Panc1 (cell line): ENCODE data around the gene GRID2. TPM values are rescaled to one million over a fixed set of nuclear protein-coding genes. Genes with fewer than 3 reads are reported as not detected.

Experiments
- ATAC-seq: fragments of 200-7000 bp; cut with Tn5 transposase; 2 replicates; pipeline ENCODE4 v1.9.1; 2020; ENCODE audit warnings: mild to moderate bottlenecking, moderate library complexity
- BruUV-seq: library from RNA; stranded (reverse); fragments of 400-500 nt; replicated peaks from 2 replicates; lab custom pipeline; 2021; lab: Mats Ljungman, UMichigan
- CTCF ChIA-PET: fragments of 300-600 bp; sonication (Branson Sonifier 250); formaldehyde crosslinking; loops from one replicate; lab custom pipeline; 2022; ENCODE audit warnings: antibody characterized with exemption; lab: Charles Lee
- POLR2A ChIA-PET: fragments of 300-600 bp; sonication (Branson Sonifier 250); formaldehyde crosslinking; loops from one replicate; lab custom pipeline; 2022; ENCODE audit warnings: antibody characterized with exemption; lab: Charles Lee
- DNase-seq: peaks from one replicate; pipeline ENCODE4 v3.0.0-alpha.2; 2010; ENCODE audit warnings: low read depth, low spot score
- H3K27ac ChIP-seq: 2 replicates; pipeline ENCODE4 v1.5.1; 2011; ENCODE audit warnings: mild to moderate bottlenecking, low read length, inconsistent platforms
- H3K27me3 ChIP-seq: fragments of 200-500 bp; sonication (Bioruptor generic); 2 replicates; pipeline ENCODE4 v1.6.0; 2014; ENCODE audit warnings: low read length, inconsistent platforms; ENCODE audit not compliant: control insufficient read depth, insufficient read depth
- H3K36me3 ChIP-seq: fragments of 200-500 bp; sonication (Bioruptor generic); 2 replicates; pipeline ENCODE4 v1.5.1; 2014; ENCODE audit warnings: inconsistent platforms, mild to moderate bottlenecking, low read length, moderate library complexity; ENCODE audit not compliant: control insufficient read depth, insufficient read depth
- H3K4me1 ChIP-seq: 2 replicates; pipeline ENCODE4 v1.5.1; 2011; ENCODE audit warnings: inconsistent platforms, mild to moderate bottlenecking, low read length, moderate library complexity; ENCODE audit not compliant: control insufficient read depth, insufficient read depth
- H3K4me3 ChIP-seq, 2 experiments: 2 replicates each; pipeline ENCODE4 v1.5.1; 2011 to 2012; ENCODE audit warnings: low read depth in 2 of 2, low read length in 2 of 2, mild to moderate bottlenecking in 2 of 2, inconsistent platforms in 1 of 2, moderate library complexity in 1 of 2
- H3K9me3 ChIP-seq: fragments of 200-500 bp; sonication (Bioruptor generic); 2 replicates; pipeline ENCODE4 v1.5.1; 2014; ENCODE audit warnings: low read depth, mild to moderate bottlenecking, inconsistent platforms, low read length, moderate library complexity; ENCODE audit not compliant: control insufficient read depth, insufficient read depth
- POLR2AphosphoS5 ChIP-seq: IDR thresholded peaks from 2 replicates; pipeline ENCODE4 v1.6.1; 2012; ENCODE audit warnings: mild to moderate bottlenecking, low read depth, low read length, moderate library complexity
- REST ChIP-seq, 2 experiments: IDR thresholded peaks; 2 replicates each; pipeline ENCODE4 v1.6.1; 2011 to 2012; ENCODE audit warnings: low read depth in 2 of 2, control low read depth in 1 of 2, low read length in 1 of 2, mild to moderate bottlenecking in 1 of 2, moderate library complexity in 1 of 2; ENCODE audit not compliant: insufficient read depth in 1 of 2
- SIN3A ChIP-seq: IDR thresholded peaks from 2 replicates; pipeline ENCODE4 v1.6.1; 2012; ENCODE audit warnings: low read depth, mild to moderate bottlenecking, low read length, moderate library complexity, borderline replicate concordance; ENCODE audit not compliant: insufficient read depth
- TCF7L2 ChIP-seq: IDR thresholded peaks from 2 replicates; pipeline ENCODE4 v1.6.1; 2011; ENCODE audit warnings: mild to moderate bottlenecking, low read depth, low read length, inconsistent platforms
- in situ Hi-C: cut with HindIII; loops from 2 replicates; pipeline ENCODE4 v1.10.0; 2016; ENCODE audit warnings: low sequenced_read_pairs, low pct_unique_long_range_greater_than_20kb
- intact Hi-C: fragments of 100-400 bp; cut with micrococcal nuclease; formaldehyde crosslinking; loops from one replicate; pipeline ENCODE4 v1.10.0; 2022; ENCODE audit not compliant: unreplicated experiment
- total RNA-seq: library from RNA; stranded (reverse); gene quantifications from one replicate; pipeline ENCODE4 v1.2.1, GENCODE V29; 2021; ENCODE audit not compliant: unreplicated experiment
- TF ChIP-seq, protein P1 (sequence below): fragments of 450-650 bp; IDR thresholded peaks from 2 replicates; pipeline ENCODE4 v1.5.1; 2017; ENCODE audit warnings: mild to moderate bottlenecking

GRID2 gene
- total RNA-seq, 1 experiment from 2014 or later, result 0.08 TPM

DNA sequence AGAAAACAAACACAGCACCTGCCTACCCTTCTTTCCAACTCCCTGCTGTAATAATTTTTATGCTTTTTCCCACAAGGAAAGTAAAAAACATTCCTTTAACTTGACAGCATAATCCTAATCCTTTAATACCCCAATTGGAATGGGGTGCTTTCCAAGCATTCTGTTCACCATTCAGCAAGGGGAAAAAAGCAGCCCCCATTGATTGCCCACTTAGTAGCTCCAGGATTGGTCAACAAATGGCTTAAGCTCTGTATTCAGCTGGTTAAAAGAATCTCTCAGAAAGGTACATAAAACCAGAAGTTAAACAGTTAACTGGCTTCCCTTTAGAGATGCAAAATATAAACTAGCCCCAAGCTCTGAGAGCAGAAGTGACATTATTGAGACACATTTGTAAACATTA, 1330.0 kb downstream of the GRID2 start:
- BruUV-seq, result no TSS peak
- in situ Hi-C loops, result no loop called here
- TF ChIP-seq SIN3A (no peak), TCF7L2 (no peak), POLR2AphosphoS5 (no peak), REST (IDR thresholded peaks at IDR 0.05; ENCODE audit: insufficient read depth in 1 of 2, low read depth in 2 of 2, low read length in 1 of 2) (no peak)
- TF ChIP-seq, protein P1, sequence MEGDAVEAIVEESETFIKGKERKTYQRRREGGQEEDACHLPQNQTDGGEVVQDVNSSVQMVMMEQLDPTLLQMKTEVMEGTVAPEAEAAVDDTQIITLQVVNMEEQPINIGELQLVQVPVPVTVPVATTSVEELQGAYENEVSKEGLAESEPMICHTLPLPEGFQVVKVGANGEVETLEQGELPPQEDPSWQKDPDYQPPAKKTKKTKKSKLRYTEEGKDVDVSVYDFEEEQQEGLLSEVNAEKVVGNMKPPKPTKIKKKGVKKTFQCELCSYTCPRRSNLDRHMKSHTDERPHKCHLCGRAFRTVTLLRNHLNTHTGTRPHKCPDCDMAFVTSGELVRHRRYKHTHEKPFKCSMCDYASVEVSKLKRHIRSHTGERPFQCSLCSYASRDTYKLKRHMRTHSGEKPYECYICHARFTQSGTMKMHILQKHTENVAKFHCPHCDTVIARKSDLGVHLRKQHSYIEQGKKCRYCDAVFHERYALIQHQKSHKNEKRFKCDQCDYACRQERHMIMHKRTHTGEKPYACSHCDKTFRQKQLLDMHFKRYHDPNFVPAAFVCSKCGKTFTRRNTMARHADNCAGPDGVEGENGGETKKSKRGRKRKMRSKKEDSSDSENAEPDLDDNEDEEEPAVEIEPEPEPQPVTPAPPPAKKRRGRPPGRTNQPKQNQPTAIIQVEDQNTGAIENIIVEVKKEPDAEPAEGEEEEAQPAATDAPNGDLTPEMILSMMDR, result no peak
- CTCF ChIA-PET, result no interaction called here
- DNase-seq (no peak), ATAC-seq (no peak)
- Histone ChIP-seq H3K9me3 (no peaks in the 10 kb centered on the region; the same call in 1 of the 2 replicates), H3K4me1 (no peaks in the 10 kb centered on the region), H3K27ac (no peak overlapping the region), H3K4me3 (no peak overlapping the region), H3K27me3 (no peaks in the 10 kb centered on the region), H3K36me3 (no peaks in the 10 kb centered on the region)
- intact Hi-C loops, result no loop called here
- POLR2A ChIA-PET, result no interaction called here

DNA sequence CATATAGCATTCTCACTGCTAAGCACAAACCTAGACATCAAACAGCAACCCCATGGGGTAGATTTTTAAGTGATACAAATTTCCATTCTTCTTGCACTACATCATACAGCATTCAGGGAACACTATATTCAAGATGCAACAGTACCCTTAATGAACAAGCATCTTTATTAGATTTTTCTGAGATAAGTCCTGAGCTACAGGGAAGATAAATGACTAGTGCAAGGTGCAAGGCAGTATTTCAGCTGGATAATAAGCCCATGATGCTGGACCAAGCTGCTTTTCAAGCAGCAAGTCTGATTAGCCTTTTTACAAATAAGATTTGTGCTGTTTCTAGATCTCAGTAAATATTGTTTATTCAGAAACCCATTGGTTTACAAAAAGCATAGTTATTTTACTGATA, 1332.2 kb downstream of the GRID2 start:
- in situ Hi-C loops (no loop called here), intact Hi-C loops (no loop called here)
- Histone ChIP-seq H3K9me3 (no peaks in the 10 kb centered on the region; the same call in 1 of the 2 replicates), H3K27me3 (no peaks in the 10 kb centered on the region), H3K4me3 (no peak overlapping the region), H3K4me1 (no peaks in the 10 kb centered on the region), H3K27ac (no peak overlapping the region), H3K36me3 (no peaks in the 10 kb centered on the region)
- ChIA-PET POLR2A (no interaction called here), CTCF (no interaction called here)
- ATAC-seq (no peak), DNase-seq (no peak)
- no peak for TF ChIP-seq REST (IDR thresholded peaks at IDR 0.05; ENCODE audit: insufficient read depth in 1 of 2, low read depth in 2 of 2, low read length in 1 of 2)
- TF ChIP-seq TCF7L2, result no peak
- no peak for TF ChIP-seq POLR2AphosphoS5
- TF ChIP-seq, protein P1, result no peak
- TF ChIP-seq SIN3A, result no peak
- no TSS peak for BruUV-seq
